KOPT-K1 (cell line): ENCODE results near the gene AGO4.
"Not testable (repeated sequence)": the region's sequence is repeated elsewhere in the genome, so short reads cannot be mapped to it uniquely, and the experiment has no call there.

Experiments used
- H3K27ac ChIP-seq: fragments of 200-600 bp; sonication (generic); 2 replicates; pipeline ENCODE4 v1.5.1; 2016; ENCODE audit warnings: antibody characterized with exemption, mild to moderate bottlenecking, low read depth, low read length; ENCODE audit not compliant: poor library complexity, severe bottlenecking
- H3K36me3 ChIP-seq: fragments of 200-600 bp; sonication (generic); 2 replicates; pipeline ENCODE4 v1.5.1; 2017; ENCODE audit warnings: antibody characterized with exemption, mild to moderate bottlenecking, low read length, moderate library complexity; ENCODE audit not compliant: insufficient read depth
- H3K9me3 ChIP-seq: fragments of 200-600 bp; sonication (generic); 2 replicates; pipeline ENCODE4 v1.5.1; 2017; ENCODE audit warnings: antibody characterized with exemption, low read length, mild to moderate bottlenecking; ENCODE audit not compliant: insufficient read depth, poor library complexity, severe bottlenecking

The AGO4 gene

DNA sequence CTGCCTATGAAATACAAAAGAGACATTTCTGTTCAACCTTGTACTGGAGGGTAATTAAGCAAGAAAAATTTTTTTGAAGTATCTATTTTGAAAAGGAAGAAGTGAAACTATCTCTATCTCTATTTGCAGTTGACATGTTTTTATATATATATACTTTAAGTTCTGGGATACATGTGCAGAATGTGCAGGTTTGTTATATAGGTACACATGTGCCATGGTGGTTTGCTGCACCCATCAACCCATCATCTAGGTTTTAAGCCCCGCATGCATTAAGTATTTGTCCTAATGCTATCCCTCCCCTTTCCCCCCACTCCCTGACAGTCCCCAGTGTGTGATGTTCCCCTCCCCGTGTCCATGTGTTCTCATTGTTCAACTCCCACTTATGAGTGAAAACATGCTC, 9.8 kb upstream of the AGO4 start:
- not testable (repeated sequence) for H3K9me3 ChIP-seq, H3K36me3 ChIP-seq, H3K27ac ChIP-seq

DNA sequence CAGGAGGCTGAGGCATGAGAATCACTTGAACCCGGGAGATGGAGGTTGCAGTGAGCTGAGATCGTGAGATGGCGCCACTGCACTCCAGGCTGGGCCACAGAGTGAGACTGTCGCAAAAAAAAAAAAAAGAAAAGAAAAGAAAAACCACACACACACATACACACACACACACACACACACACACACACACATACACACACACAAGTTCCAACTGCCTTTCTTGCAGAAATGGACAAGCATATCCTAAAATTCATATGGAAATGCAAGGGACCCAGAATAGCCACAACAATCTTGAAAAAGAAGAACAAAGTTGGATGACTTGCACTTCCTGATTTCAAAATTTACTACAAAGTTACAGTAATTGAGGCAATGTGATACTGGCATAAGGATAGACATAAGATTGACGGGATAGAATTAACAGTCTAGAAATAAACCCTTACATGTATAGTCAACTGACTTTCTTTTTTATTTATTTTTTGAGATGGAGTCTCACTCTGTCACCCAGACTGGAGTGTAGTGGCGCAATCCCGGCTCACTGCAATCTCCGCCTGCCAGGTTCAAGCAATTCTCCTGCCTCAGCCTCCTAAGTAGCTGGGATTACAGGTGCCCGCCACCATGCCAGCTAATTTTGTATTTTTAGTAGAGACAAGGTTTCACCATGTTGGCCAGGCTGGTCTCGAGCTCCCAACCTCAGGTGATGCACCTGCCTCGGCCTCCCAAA, 7.5 kb upstream of the AGO4 start:
- H3K9me3 ChIP-seq, H3K36me3 ChIP-seq, H3K27ac ChIP-seq: not testable (repeated sequence)

DNA sequence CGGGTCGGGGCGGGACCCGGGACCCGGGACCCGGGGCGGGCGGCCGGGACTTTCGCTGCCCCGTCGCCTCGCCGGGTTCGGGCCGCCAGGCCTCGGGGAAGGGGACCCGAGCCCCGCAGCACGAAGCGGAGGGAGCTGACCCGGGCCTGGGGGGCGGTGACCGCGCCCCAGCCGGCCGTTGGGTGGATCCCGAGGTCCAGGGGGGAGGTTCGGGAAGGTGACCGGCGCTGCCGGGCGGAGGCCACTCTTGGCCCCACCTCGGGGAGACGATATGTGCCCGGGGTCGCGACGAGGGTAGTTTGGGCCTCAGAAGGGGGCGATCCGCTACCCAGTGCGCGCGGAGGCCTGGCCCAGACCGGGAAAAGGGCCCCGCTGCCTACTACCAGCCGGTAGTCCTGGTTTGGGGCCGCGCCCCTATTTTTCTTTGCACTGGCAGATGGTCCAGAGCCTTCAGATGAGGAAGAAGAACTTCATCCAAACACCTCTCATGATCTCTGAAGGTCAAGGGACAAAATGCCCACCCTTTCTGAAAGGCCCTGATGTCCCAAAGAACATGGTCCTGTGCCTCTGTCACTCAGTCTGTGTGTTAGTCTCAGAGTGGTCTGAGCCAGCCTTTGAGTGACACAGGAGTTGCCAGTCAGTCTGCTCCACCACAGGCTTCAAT, 766 bp downstream of the AGO4 start:
- Histone ChIP-seq H3K27ac (peak overlapping the region; percentile 58), H3K36me3 (no peaks in the 10 kb centered on the region), H3K9me3 (no peaks in the 10 kb centered on the region)

DNA sequence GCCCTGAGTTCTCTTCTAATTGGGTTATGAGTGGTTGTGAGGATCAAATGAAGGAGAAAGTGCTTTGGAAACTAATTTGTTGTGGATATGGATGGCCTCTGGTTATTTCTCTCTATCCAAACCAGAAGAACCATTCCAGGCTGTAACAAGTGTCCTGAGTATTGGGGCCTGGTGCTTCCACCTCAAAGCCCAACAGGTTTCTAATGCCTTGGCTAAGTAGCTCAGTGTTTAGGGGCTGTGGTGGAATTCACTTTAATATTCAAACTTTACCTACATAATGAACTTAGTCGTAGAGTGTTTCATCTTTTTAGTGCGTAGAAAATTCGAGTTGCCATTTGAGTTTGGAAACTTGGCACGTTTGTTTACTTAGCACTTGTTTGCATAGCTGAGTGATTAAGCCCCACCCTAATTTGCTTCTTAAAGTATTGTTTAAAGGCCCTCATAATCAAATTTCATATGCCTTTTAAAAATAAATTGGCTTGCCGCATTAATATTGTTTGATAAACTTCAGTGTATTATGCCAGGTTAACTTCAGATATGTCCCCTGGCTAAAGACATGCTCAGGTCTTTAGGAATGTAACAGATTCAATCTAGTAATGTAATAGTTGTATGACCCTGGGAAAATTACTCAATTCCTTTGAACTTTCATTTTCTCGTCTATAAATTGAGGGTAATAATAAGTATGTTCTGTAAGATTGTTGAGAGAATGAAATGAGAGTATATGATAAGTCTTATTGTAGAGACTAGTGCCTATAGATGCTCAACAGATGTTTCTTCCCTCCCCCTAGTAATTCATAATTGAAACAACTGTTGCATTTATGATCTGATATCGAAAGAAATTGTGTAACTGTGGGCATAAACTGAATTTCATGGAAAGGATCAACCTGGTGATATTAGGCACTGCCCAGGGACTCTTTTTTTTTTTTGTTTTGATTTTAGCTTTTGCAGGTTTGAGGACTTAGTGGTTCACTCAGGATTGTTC, 1.6 kb downstream of the AGO4 start:
- Histone ChIP-seq H3K36me3 (no peaks in the 10 kb centered on the region), H3K27ac (peak overlapping the region; percentile 58), H3K9me3 (no peaks in the 10 kb centered on the region)

DNA sequence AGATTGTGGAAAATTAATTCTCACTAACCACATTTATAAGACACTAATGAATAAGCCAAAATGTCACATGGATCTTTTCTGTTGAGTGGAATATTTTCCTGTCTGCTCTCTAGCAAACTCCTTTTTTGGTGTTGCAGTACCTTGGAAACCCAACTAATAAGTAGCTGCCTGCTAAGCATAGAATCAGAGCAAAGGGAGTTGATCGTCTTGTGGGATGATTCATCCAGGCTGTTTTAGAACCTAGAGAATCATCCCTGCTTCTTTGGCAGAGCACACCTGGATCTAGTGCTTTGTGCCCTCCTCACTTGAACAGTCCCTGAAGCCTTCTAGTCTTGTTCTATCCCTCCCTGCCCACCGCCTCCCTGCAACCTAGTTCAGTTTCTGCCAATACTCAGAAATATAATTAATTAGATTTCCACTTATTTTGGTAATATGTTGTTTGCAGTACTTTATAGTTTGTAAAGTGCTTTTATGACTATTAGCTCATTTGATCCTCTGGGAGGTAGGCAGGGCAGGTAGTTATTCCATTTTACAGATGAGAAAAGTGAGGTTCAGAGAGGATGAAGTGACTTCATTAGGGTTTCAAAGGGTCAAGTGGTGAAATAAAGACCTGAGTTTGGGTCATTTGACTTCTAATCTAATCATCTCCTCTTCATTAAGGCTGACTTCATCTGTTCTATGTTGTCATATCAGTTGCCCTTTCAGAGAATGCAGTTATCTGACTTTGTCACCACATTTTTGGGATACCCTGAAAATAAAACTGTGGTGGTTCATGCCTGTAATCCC, 2.5 kb downstream of the AGO4 start:
- no peaks in the 10 kb centered on the region for H3K9me3 ChIP-seq
- H3K27ac ChIP-seq: no peak overlapping the region
- no peaks in the 10 kb centered on the region for H3K36me3 ChIP-seq

DNA sequence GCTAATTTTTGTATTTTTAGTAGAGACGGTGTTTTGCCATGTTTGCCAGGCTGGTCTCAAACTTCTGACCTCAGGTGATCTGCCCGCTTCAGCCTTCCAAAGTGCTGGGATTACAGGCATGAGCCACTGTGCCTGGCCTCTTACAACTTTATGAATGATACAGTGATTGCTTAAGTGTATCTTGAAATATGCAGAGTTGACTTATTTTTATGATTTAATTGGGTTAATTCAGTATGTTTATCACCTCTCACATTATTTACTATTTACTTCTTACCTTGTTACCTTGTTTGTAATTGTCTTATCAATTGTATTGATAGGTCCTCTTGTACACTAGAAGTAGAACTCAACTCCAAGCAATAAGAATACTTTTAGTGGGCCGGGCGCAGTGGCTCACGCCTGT, 4.9 kb downstream of the AGO4 start:
- H3K27ac ChIP-seq, H3K36me3 ChIP-seq, H3K9me3 ChIP-seq: not testable (repeated sequence)

DNA sequence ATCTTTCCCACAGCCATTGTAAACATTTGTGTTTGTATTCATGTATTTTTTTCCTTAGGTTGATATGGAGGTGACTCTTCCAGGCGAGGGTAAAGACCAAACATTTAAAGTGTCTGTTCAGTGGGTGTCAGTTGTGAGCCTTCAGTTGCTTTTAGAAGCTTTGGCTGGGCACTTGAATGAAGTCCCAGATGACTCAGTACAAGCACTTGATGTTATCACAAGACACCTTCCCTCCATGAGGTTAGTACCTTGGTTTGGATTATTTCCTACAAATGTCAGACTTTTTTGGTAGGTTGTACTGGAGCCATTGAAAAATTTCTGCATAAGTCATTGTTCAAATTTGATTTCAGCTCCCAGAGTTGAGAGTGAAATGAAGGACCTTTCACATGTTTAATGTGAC, 17.4 kb downstream of the AGO4 start:
- no peaks in the 10 kb centered on the region for H3K9me3 ChIP-seq
- no peak overlapping the region for H3K27ac ChIP-seq
- H3K36me3 ChIP-seq: peaks cover 37% of the 10 kb centered on the region

DNA sequence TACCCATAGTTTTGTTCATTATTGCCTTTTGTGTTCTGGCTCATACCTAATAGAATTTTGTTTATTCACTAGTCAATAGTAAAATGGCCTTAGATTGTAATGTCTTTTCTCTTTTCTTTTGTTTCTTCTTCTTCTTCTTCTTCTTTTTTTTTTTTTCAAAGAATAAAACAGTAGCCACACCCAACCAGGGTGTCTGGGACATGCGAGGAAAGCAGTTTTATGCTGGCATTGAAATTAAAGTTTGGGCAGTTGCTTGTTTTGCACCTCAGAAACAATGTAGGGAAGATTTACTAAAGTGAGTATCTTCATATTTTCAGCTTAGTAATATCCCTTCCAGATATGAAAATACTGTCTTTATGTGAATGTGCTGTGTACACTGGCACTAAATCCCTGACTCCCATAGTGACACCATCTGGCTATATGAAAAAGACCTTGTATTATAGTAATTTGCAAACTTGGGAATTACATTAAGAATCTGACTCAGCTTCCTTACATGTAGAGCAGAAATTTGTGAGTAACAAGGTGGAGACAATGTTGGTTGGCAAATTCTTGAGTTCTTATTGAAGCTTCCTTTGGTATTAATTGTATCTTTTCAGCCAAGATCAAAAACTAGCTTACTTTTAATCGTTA, 24.6 kb downstream of the AGO4 start:
- Histone ChIP-seq H3K9me3 (no peaks in the 10 kb centered on the region), H3K27ac (no peak overlapping the region), H3K36me3 (peaks cover 50% of the 10 kb centered on the region)

DNA sequence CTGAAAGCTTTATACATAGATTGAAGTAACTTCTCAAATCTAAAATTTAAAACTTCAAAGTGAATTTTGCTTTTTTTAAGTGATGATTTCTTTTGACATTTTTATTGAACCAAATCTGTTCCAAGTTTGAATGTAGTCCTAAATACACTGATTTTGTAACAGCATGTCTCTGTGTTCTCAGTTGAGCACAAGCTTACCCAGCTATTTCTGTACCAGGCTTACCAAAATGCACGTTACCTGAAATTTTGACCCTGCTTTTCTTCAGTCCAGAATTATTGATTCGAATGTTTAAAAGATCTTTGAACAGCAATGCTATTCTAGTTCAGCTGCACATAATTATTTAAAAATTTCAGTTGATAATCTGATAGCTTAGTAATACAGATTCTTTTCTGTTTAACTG, 25.6 kb downstream of the AGO4 start:
- Histone ChIP-seq H3K27ac (no peak overlapping the region), H3K36me3 (peaks cover 42% of the 10 kb centered on the region), H3K9me3 (no peaks in the 10 kb centered on the region)

DNA sequence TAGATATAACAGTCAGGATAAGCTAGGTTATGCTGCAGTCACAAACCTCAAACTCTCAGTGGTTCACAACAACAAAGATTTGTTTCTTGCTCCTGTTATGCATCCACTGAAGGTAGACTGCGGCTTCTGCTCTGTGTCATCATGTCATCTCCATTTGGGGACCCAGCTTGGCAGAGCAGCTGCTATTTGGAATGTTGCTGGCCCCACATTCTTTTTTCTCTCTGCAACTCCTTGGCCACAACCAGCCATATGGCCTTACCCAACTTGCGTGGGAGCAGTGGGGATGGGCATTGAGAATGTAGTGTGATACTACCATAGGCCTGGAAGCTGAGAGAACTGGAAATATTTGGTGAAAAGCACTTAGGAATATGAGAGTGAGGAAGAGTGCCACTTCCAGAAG, 26.4 kb downstream of the AGO4 start:
- Histone ChIP-seq H3K36me3 (peaks cover 38% of the 10 kb centered on the region), H3K9me3 (no peaks in the 10 kb centered on the region), H3K27ac (no peak overlapping the region)

DNA sequence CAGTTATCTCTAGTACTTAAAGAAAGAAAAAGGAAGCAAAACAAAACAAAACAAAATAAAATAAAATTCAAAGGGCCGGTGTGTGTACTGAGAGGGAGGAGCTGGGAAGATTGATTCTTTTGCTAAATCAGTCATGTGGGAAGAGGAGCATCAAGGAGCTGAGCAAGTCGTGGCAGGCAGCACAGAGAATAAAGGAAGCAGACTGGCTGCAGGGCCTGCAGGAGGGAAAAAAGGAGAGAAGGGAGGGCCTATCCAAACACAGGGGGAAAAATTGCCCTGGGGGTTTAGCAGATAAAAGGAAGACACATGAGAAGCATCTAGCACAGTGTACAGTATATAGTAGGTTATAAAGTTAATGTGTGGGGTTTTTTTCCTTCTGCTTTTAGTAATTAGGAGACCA, 27.6 kb downstream of the AGO4 start:
- Histone ChIP-seq H3K27ac (no peak overlapping the region), H3K36me3 (peaks cover 33% of the 10 kb centered on the region)

DNA sequence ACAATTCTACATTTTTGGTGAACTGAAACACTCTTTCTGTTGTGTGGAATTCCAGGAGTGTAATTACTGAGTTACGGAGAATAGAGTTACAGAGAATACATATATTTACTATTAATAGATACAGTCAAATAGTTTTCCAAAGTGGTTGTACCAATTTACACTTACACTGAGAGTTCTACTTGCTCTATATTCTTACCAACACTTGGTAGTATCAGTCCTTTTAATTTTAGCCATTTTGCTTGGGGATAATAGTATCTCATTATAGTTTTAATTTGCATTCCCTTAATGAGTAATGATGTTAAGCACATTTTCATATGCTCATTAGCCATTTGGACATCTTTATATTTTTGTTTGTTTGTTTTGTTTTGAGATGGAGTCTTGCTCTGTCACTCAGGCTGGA, 28.9 kb downstream of the AGO4 start:
- no peaks in the 10 kb centered on the region for H3K9me3 ChIP-seq
- H3K36me3 ChIP-seq: peaks cover 41% of the 10 kb centered on the region
- no peak overlapping the region for H3K27ac ChIP-seq

More for the DNA sequence above, 27.6 kb downstream of the AGO4 start:
- H3K9me3 ChIP-seq: no peaks in the 10 kb centered on the region

DNA sequence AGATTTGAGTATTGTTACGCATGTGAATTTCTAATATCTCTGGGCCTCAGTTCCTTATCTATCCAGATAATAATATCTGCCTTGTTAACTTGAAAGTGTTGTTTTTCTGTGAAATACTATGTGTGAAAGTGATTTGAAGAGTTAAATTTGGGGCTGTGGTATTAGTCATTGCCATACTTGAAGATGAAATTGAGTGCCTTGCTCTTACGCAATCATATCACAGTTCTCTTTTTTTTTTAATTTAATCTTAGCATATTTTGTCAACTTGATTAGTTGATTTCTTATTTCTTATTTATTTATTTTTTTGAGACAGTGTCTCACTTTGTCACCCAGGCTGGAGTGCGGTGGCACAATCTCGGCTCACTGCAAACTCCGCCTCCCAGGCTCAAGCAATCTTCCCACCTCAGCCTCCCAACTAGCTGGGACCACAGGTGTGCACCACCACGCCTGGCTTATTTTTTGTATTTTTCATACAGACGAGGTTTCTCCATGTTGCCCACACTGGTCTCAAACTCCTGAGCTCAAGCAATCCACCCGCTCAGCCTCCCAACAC, 31.0 kb downstream of the AGO4 start:
- H3K27ac ChIP-seq: no peak overlapping the region
- H3K9me3 ChIP-seq: no peaks in the 10 kb centered on the region
- H3K36me3 ChIP-seq: peaks cover 42% of the 10 kb centered on the region

DNA sequence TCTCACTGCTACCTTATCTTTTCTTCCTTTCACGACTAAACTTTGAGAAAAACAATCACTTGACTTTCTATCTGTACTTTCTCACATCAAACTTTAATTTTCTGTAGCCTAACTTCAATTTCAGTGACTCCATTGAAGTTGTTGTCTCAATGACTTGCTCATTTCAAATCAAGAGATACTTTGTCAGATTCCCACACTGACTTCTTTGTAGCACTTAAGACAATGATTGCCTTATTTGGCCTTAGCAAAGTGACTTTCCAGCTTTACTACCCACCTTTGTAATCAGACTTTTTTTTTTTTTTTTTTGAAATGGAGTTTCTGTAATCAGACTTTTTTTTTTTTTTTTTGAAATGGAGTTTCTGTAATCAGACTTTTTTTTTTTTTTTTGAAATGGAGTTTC, 37.0 kb downstream of the AGO4 start:
- Histone ChIP-seq H3K9me3 (no peaks in the 10 kb centered on the region), H3K36me3 (peaks cover 33% of the 10 kb centered on the region; the same call in 1 of the 2 replicates), H3K27ac (no peak overlapping the region)
